AG09309 (cell line): Measurements from ENCODE around the gene CYB5R3.

Source experiments
- DNase-seq: peaks from one replicate; pipeline ENCODE4 v3.0.0-alpha.2; 2010; ENCODE audit warnings: low read depth
- H3K4me3 ChIP-seq: 2 replicates; pipeline ENCODE4 v1.5.1; 2011; ENCODE audit warnings: mild to moderate bottlenecking, low read depth, low read length, moderate library complexity; ENCODE audit not compliant: control insufficient read depth
- TF ChIP-seq, protein P1 (sequence below): IDR thresholded peaks from 2 replicates; pipeline ENCODE4 v1.5.1; 2011; ENCODE audit warnings: mild to moderate bottlenecking, low read depth, low read length, inconsistent platforms; ENCODE audit not compliant: insufficient read depth, control insufficient read depth; ENCODE audit errors: missing control alignments

CYB5R3 gene

DNA sequence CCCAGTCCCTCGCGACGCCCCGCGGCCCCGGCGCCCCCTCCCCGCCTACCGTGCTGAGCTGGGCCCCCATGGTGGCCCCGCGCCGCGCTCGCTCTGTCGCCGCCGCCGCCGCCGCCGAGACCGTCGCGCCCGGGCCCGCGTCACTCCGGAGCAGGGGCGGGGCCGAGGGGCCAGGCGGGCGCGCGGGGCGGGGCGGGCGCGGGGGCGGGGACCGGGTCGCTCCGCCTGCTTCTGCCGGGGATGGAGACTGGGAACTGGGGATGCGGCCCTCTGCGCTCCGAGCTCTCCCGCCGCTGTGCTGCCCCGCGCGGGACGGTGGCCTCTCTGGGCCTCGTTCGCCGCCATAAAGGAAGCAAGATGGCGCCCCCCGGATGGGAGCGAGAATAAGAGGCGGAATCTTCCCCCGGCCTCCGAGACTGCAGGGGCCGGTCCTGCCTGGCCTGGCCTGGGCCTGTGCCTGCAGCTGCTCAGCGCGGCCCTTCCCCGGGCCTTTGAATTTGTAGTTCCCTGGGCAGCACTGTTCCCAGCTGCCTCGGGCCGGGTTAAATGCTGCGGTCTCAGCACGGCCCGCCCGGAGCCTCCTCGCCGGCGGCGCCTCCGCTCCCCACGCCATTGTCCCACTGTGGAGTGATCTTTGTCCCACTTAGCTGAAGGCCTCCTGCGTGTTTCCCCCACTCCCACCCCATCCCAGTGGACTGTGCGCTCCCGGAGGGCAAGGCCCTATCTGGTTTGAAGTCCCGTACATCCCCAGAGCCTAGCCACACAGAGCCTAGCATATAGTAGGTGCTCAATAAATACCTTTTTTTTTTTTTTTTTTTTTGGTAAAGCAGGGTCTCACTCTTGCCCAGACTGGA, at the start of gene CYB5R3:
Gene CYB5R3 (minus strand): TSS at position 147 of the 854 bp plus-strand sequence. CDS start 77 bp downstream, at position 70.
- TF ChIP-seq, protein P1, sequence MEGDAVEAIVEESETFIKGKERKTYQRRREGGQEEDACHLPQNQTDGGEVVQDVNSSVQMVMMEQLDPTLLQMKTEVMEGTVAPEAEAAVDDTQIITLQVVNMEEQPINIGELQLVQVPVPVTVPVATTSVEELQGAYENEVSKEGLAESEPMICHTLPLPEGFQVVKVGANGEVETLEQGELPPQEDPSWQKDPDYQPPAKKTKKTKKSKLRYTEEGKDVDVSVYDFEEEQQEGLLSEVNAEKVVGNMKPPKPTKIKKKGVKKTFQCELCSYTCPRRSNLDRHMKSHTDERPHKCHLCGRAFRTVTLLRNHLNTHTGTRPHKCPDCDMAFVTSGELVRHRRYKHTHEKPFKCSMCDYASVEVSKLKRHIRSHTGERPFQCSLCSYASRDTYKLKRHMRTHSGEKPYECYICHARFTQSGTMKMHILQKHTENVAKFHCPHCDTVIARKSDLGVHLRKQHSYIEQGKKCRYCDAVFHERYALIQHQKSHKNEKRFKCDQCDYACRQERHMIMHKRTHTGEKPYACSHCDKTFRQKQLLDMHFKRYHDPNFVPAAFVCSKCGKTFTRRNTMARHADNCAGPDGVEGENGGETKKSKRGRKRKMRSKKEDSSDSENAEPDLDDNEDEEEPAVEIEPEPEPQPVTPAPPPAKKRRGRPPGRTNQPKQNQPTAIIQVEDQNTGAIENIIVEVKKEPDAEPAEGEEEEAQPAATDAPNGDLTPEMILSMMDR, result no peak
- H3K4me3 ChIP-seq, result peak within 1 kb of the TSS; percentile 86
- no peak for DNase-seq

GRCh38 chr22:42697542-42698013, 48.4 kb upstream of the CYB5R3 start:
- no peak for DNase-seq
- TF ChIP-seq, protein P1, result no peak

GRCh38 chr22:42696331-42696967, 47.3 kb upstream of the CYB5R3 start:
- H3K4me3 ChIP-seq, result no peak overlapping the region
- no peak for DNase-seq
- TF ChIP-seq, protein P1, result no peak

More at GRCh38 chr22:42697542-42698013, 48.4 kb upstream of the CYB5R3 start:
- no peak overlapping the region for H3K4me3 ChIP-seq

GRCh38 chr22:42695294-42695693, 46.1 kb upstream of the CYB5R3 start:
- no peak overlapping the region for H3K4me3 ChIP-seq
- no peak for DNase-seq
- TF ChIP-seq, protein P1, result no peak

- DNase-seq, result no peak
- TF ChIP-seq, protein P1, result no peak
- no peak overlapping the region for H3K4me3 ChIP-seq
Measured at GRCh38 chr22:42693763-42694683, 44.8 kb upstream of the CYB5R3 start.
